ENCODE results near the gene GPR179.

GRCh38 chr17:38364741-38365140, 21.0 kb upstream of the GPR179 start:
- TF ChIP-seq GATA1 (IDR thresholded peaks at IDR 0.05; ENCODE audit: low read depth, low read length) (no peak), POLR2A (IDR thresholded peaks at IDR 0.05; ENCODE audit: low read length) (no peak)

Measured in erythroblast (primary cell).